Loucy (cell line): ENCODE measurements around the gene RPA1.

Experiments
- CTCF ChIP-seq: fragments of 200-600 bp; sonication (generic); conservative IDR thresholded peaks from 2 replicates; pipeline ENCODE4 v1.5.1; 2014; ENCODE audit warnings: mild to moderate bottlenecking, antibody characterized with exemption, low read length
- EZH2phosphoT487 ChIP-seq: fragments of 200-600 bp; IDR thresholded peaks from 2 replicates; pipeline ENCODE4 v1.6.1; 2018; ENCODE audit warnings: antibody characterized with exemption, mild to moderate bottlenecking, moderate library complexity, borderline replicate concordance

- TF ChIP-seq CTCF, result no peak
- no peak for TF ChIP-seq EZH2phosphoT487
Measured at GRCh38 chr17:1947743-1948516, 118.1 kb downstream of the RPA1 start.
